Body of pancreas (tissue), 4 donors: ENCODE data around the gene RIMBP2.

Experiments used
- POLR2A ChIP-seq, 3 donors: fragments of 450-650 bp; IDR thresholded peaks; one replicate each; pipeline ENCODE4 v1.6.1; 2016; ENCODE audit warnings: antibody characterized with exemption in 3 of 3, mild to moderate bottlenecking in 2 of 3
- TF ChIP-seq, protein P1 (sequence below), 7 experiments: fragments of 450-650 bp in 4 of 7; fragments of 200-600 bp in 3 of 7; sonication (generic) in 3 of 7; IDR thresholded peaks; one replicate each; pipeline ENCODE4 v1.5.1; 2016 to 2019; ENCODE audit warnings: antibody characterized with exemption in 7 of 7

- TF ChIP-seq POLR2A (IDR thresholded peaks at IDR 0.05) = no peak
- TF ChIP-seq, protein P1, sequence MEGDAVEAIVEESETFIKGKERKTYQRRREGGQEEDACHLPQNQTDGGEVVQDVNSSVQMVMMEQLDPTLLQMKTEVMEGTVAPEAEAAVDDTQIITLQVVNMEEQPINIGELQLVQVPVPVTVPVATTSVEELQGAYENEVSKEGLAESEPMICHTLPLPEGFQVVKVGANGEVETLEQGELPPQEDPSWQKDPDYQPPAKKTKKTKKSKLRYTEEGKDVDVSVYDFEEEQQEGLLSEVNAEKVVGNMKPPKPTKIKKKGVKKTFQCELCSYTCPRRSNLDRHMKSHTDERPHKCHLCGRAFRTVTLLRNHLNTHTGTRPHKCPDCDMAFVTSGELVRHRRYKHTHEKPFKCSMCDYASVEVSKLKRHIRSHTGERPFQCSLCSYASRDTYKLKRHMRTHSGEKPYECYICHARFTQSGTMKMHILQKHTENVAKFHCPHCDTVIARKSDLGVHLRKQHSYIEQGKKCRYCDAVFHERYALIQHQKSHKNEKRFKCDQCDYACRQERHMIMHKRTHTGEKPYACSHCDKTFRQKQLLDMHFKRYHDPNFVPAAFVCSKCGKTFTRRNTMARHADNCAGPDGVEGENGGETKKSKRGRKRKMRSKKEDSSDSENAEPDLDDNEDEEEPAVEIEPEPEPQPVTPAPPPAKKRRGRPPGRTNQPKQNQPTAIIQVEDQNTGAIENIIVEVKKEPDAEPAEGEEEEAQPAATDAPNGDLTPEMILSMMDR (IDR thresholded peaks at IDR 0.05) = no peak
Measured at GRCh38 chr12:130484221-130484620, 231.9 kb downstream of the RIMBP2 start.
